Activated T-cell treated with anti-CD3 and anti-CD28 coated beads, Interleukin-2, amount 50 U/mL, for 1 hour (primary cell): ENCODE results near the gene BDNF.
"Not testable (repeated sequence)": the region's sequence is repeated elsewhere in the genome, so short reads cannot be mapped to it uniquely, and the experiment has no call there.

ENCODE experiments used
- DNase-seq: peaks from one replicate; pipeline ENCODE4 v3.0.0-alpha.2; 2020

Gene BDNF

DNA sequence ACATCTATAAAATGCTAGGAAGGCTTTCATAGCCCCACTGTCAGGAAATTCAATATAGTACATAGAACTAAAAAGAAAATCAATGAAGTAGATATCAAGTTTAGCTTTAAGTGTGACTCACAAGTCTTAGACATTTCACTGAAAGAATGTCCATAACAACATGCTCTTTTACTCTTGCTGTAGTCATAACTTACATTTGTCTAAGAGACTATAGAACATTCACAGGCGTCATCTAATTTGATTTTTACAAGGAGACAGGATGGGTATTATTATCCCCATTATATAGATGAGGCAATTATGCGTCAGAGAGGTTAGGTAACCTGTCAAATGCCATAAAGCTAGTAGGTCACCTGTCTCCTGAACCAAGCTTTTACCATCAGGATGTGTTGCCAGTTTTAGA is 36.9 kb downstream of the BDNF start:
- DNase-seq = no peak

DNA sequence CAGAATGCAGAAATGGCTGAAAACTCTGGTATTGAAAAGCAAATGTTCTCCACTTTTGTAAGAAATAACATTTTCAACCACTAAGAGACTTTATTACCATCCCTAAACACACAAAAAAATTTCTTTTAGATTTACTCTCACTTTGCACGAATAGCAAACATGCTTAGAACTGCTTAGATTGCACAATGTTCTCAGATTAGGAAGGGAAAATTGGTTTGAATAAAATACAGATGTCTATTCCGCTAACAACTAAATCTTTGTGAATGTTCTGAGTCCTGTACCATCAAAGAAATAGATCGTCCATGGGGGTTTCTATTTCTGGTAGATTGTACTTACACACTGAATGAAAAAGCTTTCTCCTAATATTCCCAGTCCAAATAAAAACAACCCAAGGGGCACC is 40.1 kb downstream of the BDNF start:
- DNase-seq = no peak

DNA sequence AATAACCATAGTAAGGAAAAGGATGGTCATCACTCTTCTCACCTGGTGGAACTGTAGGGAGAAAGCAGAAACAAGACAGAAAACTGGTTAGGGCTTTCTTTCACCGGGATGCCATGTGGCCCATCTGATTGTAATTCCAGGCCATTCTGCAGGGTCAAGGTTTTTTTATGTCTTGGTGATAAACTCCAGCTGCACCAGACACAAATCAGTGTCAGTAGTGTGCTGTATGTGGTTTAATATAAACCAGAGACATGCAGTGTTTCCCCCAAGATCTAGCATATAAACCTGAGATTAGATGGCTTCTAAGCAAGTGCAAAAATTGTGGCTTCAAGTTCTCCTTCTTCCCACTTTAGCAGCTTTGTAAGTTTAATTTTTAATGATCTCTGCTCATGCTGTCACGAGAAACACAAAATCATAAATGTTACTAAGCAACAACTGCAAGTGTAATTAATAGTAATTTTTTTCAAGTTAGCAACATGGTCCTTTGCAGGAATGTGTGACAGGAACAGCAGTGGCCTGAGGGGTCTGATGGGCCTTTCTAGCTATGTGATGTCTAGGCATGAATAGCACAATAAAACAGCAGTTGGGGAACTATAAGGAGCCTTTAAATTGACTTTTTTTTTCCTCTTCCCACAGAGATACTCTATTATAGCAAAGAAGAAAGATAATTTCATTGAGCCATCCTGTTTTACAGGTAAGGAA is 41.6 kb downstream of the BDNF start:
- no peak for DNase-seq

DNA sequence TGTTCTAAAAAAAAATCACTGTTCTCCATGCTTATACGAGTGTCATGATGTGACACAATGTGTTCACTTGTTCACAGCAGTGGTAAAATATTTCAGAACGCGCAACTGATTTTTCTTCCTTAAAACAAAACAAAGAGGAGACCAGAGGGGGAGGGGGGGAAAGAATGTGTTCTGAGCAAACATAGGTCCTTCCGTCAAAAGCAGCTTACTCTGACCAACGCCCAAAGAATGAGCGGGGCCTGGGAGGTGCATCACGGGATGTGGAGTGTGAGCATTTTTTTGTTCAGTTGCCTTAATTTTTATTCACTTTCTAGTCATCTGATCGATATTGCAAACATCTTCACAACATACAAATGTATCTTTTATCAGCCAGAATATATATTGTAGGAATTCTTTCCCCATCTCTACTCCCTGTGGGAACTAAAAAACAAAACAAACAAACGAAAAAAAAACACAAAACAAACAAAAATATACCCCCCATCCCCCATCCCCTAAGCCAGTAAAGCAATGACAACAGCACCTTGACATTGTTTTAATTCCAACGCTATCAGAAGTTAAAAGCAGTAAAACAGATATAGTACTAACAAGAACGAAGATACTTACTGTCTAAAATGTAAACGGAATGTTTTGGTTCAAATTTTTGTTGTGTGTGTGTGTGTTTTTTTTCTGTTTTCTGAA is 43.3 kb downstream of the BDNF start:
- DNase-seq = no peak

DNA sequence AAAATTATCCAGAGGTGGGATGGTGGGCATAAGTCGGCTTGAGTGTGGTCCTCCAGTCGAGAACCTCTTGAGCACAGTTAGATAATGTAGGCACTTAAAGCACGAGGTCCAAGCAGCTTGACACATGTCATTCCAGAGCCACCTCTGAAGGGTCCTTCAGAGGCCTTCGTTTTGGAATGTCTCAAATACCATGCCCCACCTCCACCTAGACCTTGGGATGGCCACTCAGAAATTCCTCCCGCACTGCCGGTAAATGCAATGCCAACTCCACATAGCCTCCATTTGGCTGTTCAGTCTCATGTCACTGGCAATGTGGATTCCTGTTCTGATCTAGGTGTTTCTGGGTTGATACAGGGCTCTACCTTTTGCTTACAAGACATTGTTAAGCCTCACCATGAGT is 43.9 kb downstream of the BDNF start:
- no peak for DNase-seq

DNA sequence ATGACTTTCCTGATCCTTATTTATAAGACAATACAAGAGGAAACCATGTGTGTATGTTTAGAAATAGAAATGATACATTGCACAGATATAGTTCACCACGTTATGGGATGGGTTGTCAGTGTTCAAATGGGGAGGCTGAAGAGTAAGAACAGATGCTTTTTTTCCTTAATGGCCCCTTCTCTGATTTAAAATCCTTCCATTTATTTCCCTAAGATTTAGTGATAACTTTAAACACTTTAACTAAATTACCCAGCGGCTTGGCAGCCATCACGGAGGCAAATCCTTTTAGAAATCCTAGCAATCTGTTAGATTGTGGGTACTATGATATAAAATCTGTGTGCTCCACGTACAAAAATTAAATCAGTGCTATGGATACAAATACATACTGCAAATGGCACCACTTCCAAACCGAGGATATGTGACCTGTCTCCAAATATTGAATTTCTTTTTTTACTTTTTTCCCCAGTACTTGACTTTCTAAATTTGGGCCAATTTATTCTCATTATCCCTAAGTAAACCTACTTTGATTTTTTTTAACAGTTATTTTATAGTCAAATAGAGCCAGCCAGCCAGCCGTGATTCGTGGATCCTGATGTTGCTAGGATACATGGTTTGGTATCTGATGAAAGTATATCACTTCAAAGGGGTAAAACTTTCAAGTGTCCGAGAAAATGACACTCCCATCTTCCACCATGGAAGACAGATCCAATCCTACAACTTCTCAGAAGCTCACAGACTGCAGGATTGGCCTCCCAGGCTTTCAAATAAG is 46.1 kb downstream of the BDNF start:
- no peak for DNase-seq

DNA sequence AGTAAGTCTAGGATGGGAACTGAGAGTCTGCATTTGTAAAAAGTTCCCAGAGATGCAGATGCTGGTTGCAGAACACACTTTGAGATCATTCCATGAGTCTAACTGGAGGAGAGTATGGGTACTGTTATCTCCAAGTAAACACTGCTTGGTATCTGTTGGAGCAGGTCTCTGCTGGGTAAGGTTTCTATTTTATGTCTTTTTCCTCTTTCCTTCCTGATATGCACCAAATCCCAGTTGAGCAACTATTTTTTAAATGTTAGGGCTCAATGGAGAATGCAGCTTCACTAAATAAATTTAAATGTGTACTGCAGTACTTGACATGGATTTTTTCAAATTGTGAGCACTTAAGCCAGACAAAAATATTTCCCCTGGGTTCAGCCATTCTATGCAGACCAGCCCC is 48.5 kb downstream of the BDNF start:
- DNase-seq = no peak

DNA sequence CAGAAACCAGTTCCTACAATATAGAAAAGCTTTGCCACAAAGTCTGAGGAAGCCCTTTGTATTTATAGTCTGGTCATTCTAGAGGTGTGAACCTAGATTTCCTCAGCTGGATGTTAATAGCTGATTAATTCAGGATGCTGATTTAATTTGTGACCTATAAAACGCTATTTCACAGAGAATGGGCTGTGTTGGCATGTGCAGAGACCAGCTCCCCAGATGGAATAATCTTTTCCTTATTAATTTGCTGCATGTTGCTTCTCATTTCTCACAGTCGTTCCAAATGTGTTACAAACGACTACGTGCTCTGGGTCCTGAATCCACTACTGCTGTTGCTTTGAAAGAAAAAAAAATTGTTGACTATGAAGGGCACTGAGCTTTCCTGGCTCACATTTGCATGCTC is 49.3 kb downstream of the BDNF start:
- DNase-seq = no peak

DNA sequence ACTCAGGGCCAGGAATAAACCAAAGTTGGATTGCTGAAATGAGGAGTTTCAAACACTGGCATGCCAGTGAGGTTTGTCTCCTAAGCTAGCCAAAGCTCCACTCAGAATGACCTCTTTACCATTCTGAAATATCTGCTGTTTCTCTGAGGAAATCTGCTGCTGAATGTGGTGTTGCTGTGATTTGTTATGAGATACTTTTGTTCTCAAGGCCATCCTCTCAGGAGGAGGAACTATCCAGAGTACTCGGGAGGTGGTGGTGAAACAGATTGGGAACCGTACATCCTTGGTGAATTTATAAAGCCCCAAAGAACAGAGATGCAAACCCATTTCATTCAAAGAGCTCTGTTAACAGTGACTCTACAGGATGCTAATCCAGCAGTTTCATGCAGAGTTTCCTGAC is 50.5 kb downstream of the BDNF start:
- no peak for DNase-seq

DNA sequence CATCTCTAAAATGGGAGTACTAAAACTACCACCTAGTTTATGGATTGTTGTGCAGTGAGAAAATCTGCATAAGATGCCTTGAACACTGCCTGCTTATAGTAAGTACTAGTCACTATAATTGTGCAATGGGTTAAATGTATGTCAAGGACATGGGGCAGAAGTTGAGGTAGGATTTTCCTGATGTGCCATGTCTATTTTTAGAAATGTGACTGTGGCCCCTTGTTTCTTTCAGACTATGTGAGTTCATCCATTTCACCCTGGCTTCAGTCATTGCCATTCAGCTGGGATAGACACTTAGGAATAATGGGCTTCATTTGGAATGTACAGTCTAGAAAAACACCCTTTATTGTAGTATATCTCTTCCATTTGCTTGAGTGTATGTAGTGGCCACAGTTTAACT is 51.4 kb downstream of the BDNF start:
- no peak for DNase-seq

DNA sequence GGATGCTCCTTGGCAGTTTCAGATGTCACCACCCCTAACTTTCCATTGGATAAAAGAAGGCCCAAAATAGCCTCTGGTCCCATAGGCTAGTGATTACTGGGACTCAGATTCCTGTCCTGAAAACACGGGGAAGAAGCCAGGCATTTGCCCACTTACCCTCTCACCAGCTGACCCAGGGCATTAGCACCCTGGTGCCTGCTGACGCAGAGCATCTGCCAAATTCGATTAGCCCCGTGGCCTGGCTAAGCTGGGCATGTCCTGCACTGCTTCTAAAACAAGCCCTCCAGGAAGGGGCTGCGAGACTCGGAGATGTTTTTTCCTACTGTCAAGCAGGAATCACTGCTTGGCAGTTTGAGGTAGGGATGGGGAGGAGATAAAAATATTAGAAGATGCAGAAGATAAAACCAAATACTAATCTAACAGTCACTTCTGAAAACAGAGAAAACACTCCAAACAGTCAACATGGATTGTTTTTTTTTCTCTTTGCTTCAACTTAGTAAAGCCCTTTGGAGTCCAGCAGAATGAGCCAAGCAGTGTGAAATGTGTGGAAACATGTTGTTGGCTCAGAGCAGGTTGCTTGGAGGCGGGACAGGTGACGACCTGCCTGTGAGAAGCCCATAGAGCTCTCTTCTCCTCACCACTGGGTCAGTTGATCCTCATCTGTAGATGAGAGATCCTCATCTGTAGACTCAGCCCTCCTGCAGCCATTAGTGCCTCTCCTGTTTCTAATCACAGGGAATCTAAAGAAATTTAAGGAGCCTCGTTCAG is 54.0 kb downstream of the BDNF start:
- no peak for DNase-seq

DNA sequence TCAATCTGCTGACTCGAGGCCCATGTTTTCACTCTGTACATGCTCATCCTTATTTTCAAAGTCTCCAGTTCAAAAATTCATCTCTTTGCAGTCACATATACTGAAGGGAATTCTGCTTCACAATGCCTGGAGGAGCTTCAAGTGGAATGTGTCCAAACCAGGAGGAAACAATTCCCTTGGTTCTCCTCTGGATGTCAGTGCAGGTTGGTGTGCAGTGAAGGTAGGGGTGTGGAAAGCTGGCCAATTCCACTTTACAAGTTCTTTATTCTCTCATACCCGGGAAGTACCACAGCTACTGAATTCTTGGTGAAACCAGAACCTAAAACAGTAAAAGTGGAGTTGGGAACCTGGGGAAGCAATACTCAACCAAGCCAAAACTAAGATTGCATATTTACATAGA is 57.3 kb downstream of the BDNF start:
- DNase-seq = no peak

DNA sequence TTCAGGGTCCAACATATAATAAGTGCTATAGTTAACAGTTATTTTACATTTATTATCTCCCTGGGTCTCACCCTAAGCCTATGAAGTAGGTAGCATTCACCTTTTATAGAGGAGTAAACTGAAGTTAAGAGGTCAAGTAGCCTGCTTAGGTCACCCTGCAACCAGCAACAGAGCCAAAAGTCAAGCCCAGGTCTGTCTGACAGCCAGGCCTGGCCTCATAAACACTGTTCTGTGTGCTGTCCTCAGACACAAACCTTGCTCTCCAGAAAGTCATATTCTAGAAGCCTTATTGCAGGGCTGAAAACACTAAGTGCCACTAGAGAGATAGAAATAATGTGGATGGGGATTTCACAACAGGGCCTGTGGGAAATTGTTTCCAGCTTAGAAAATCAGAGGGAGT is 59.3 kb downstream of the BDNF start:
- no peak for DNase-seq

DNA sequence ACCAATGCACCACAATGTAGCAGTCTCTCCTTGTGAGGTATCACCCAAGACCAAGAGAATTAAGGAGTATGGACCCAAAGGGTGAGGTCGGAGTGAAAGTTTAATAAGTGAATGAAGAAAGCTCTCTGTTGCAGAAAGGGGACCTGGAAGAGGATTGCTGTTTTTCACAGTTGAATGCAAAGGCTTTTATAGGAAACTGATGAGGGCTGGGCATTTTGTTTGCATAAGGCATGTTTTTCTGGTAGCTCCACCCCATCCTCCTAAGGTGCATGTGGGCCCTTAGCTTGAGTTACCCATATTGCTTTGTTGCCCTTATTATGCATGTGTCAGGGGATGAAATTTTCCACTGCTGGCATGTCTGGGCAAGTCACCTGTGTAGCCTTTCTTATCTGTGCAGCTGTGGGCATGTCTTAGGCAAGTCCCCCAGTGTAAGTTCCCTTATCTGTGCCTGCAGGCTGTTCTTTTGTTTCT is 64.7 kb downstream of the BDNF start:
- no peak for DNase-seq

DNA sequence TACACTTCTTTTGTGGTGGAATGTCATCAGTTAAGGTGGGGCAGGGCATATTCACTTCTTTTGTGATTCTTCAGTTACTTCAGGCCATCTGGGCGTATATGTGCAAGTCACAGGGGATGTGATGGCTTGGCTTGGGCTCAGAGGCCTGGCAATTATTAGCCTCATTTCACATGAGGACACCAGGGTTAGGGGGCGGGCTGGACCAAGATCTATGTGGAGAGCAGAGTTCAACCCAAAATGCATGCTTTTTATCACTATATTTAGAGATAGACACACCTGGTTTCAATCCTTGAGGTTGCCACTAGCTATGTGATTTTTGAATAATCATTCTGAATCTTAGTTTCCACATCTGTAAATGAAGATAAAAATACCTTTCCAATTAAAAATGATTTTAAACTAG is 65.5 kb downstream of the BDNF start:
- DNase-seq = not testable (repeated sequence)

DNA sequence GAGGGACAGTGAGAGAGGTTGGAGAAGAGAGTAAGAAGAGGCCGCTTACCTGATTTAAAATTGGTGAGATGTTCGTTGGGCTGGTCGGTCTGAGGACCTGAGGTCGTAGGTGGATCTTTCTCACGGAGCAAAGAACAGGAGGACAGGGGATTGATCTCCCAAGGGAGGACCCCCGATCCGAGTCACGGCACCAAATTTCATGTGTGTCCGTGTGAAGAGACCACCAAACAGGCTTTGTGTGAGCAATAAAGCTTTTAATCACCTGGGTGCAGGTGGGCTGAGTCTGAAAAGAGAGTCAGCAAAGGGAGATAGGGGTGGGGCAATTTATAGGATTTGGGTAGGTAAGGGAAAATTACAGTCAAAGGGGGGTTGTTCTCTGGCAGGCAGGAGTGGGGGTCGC is 66.0 kb downstream of the BDNF start:
- DNase-seq = not testable (repeated sequence)

DNA sequence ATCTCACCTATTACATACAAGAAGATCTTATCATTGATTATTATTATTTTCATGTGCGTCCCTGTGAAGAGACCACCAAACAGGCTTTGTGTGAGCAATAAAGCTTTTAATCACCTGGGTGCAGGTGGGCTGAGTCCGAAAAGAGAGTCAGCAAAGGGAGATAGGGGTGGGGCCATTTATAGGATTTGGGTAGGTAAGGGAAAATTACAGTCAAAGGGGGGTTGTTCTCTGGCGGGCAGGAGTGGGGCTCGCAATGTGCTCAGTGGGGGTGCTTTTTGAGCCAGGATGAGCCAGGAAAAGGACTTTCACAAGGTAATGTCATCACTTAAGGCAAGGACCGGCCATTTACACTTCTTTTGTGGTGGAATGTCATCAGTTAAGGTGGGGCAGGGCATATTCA is 71.2 kb downstream of the BDNF start:
- DNase-seq = not testable (repeated sequence)

DNA sequence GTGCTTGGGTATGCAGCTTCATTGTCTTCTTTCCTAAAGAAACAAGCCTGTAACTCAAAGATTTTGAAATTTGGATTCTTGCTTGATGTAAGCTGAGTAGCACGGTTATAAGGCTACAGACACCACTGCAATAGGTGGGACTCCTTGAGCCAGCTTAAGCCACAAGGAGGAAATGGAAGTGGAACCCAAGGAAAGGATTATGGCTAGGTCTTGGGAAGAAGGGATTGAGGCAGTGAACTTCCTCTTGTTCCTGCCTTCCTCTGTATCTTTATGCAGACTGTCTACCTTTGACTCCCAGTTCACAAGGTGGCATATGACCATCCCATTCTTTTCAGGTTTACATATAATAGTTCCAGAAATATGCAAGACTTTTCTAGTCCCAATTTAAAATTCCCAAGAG is 72.3 kb downstream of the BDNF start:
- DNase-seq = no peak

DNA sequence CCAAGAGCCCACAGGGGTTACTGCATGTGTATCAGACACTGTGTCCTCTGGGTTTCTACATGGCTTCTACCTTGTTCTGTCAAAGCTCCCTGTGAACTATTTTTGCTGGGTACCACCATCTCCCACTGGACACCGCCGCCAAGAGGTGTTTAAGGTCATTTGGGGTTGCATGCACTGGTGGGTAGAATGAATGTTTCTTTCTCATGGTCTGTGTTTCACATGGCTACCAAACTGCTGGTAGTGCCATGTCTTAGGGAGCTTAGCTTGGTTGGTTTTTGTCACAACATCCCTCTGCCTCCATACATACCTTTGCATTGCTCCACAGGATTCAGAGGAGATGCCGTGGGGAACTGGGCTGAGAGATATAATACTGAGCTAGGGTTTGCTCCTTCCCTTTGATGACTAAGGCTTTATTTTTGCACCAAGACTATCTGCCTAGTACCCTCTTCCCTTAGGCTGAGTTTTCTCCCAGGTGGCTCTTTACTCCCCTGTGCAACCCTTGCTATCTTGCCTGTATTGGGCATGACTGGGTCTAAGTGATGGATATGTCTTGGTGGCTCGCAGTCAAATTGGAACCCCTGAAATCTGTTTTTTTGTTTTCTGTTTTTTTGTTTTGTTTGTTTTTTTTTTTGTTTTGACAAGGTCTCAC is 73.2 kb downstream of the BDNF start:
- no peak for DNase-seq

DNA sequence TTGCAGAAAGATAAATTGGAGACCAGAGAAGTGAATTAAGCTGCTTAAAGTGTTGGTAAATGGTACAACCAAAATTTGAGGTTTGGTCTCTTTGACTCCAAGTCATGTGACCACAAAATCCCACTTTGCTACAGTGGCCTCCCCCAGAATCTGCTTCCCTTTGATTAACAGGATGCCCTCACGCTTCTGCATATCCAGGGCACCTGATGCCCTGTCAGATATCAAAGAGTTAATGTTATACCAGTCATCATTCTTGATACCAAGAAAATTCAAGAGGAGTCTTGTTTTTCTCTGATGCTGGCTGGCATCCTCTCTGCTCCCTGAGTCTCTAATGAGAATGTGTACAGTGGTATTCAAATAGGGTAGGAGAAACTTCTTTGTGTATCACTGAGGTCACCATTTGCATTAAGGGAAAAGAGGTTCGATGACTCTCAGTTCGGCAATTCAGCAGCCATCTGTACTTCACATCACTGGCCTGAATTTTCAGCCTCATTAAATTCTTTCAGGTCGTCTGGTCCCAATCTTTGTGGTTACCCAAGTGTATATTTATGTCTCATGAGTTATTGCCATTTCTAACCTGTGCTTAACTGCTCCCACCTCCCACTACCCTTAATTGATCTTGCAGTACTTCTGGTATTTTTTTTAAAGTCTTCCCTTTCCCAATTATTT is 73.9 kb downstream of the BDNF start:
- no peak for DNase-seq

DNA sequence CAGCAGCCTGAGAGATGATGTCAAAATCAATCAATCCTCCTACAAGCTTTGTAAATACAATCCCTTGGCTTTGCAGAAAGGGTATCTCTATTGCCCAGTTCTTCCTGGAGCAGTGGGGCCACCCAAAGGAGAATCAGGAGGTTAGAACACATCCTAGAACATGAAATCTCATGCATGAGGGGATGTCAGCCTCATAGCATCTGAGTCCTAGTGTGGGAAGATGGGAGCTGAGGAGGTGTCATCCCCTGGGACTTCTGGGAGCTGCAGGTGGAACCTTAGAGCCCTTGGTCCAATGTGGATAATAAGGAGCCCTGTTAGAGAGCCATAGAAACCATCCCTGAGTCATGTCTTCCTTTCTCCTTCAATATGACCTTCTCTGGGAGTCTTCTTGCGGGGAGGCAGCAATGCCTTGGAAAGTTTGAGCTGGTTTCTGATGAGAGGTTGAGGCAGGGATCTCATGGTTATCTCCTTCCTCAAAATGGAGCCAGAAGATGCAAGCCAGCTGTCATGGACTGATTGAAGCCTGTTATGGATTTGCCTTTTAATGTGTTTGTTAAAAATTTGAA is 74.8 kb downstream of the BDNF start:
- DNase-seq = no peak
